Thyroid gland (tissue), 4 donors: ENCODE data around the gene ATRAID. TPM values are rescaled to one million over a fixed set of nuclear protein-coding genes. Genes with fewer than 3 reads are reported as not detected.

Source experiments
- DNase-seq, 2 donors: peaks; one replicate each; pipeline ENCODE4 v3.0.0-alpha.2; 2019
- H3K27ac ChIP-seq, 3 donors: fragments of 200-600 bp; sonication (generic); 1 replicate in 2 of 3; 2 replicates in 1 of 3; pipeline ENCODE4 v1.5.1; 2016 to 2019; ENCODE audit warnings: mild to moderate bottlenecking in 1 of 3, moderate library complexity in 1 of 3
- H3K27me3 ChIP-seq: fragments of 200-600 bp; sonication (generic); one replicate; pipeline ENCODE4 v1.5.1; 2019
- H3K36me3 ChIP-seq, 2 donors: fragments of 200-600 bp; sonication (generic); one replicate each; pipeline ENCODE4 v1.5.1; 2016 to 2019
- H3K4me1 ChIP-seq, 2 donors: fragments of 200-600 bp; sonication (generic); one replicate each; pipeline ENCODE4 v1.5.1; 2017 to 2019
- H3K4me3 ChIP-seq, 3 donors: fragments of 200-600 bp; sonication (generic); replicated peaks in 1 of 3; 1 replicate in 2 of 3; 2 replicates in 1 of 3; pipeline ENCODE4 v1.5.1; 2016; ENCODE audit warnings: mild to moderate bottlenecking in 1 of 3
- H3K9me3 ChIP-seq: fragments of 200-600 bp; sonication (generic); one replicate; pipeline ENCODE4 v1.5.1; 2017
- CTCF ChIP-seq, 6 experiments: fragments of 200-600 bp in 3 of 6; fragments of 450-650 bp in 3 of 6; sonication (generic) in 3 of 6; IDR thresholded peaks; one replicate each; pipeline ENCODE4 v1.5.1; 2016 to 2019; ENCODE audit warnings: antibody characterized with exemption in 6 of 6, mild to moderate bottlenecking in 2 of 6, inconsistent platforms in 1 of 6, moderate library complexity in 1 of 6
- POLR2A ChIP-seq, 2 donors: fragments of 450-650 bp; IDR thresholded peaks; one replicate each; pipeline ENCODE4 v1.6.1; 2017; ENCODE audit warnings: antibody characterized with exemption in 2 of 2, mild to moderate bottlenecking in 2 of 2, moderate library complexity in 1 of 2
- WGBS, 2 donors: methylation state at CpG; one replicate each; pipeline ENCODE4 v1.1.5; 2017; 5-methylcytosine and 5-hydroxymethylcytosine counted together
- intact Hi-C: fragments of 100-400 bp; cut with DNase I; formaldehyde crosslinking; loops from one replicate; pipeline ENCODE4 v1.15.1; 2023
- total RNA-seq, 4 donors: library from RNA; depleted of rRNA; stranded (reverse); fragments of >200 nt; gene quantifications; one replicate each; pipeline ENCODE4 v1.2.3, GENCODE V29; 2016

The ATRAID gene
- total RNA-seq, 4 donors from 2014 or later: 149 to 345 (median 254) TPM

GRCh38 chr2:27211241-27211942 lies 449 bp upstream of the ATRAID start:
- 1 to 4% methylated on average over 28 to 47 of the region's 48 CpGs for WGBS, 2 donors
- no peak for TF ChIP-seq POLR2A (IDR thresholded peaks at IDR 0.05)
- TF ChIP-seq CTCF (IDR thresholded peaks at IDR 0.05): no peak
- Histone ChIP-seq H3K27ac (peak overlapping the region; percentile 93 to 96 (median 95)), H3K27me3 (no peaks in the 10 kb centered on the region), H3K4me3 (peak overlapping the region; percentile 43 to 67 (median 54)), H3K4me1 (peaks cover 10 to 14% of the 10 kb centered on the region in 2 donors), H3K9me3 (no peaks in the 10 kb centered on the region), H3K36me3 (peaks cover 0 to 17% of the 10 kb centered on the region in 2 donors)
- peak in 1 of 2 donors; percentile 33 for DNase-seq
- intact Hi-C loops: no loop called here

GRCh38 chr2:27212626-27213471 lies 1.0 kb downstream of the ATRAID start:
- H3K27me3 ChIP-seq: no peaks in the 10 kb centered on the region
- peak overlapping the region; percentile 93 to 96 (median 95) for H3K27ac ChIP-seq
- TF ChIP-seq POLR2A (IDR thresholded peaks at IDR 0.05) (no peak), CTCF (IDR thresholded peaks at IDR 0.05) (no peak)
- H3K4me3 ChIP-seq: peak overlapping the region; percentile 34 to 67 (median 54)
- H3K4me1 ChIP-seq: peaks cover 16 to 20% of the 10 kb centered on the region in 2 donors
- no peaks in the 10 kb centered on the region for H3K9me3 ChIP-seq
- intact Hi-C loops: no loop called here
- peaks cover 0 to 9% of the 10 kb centered on the region in 2 donors for H3K36me3 ChIP-seq
- no peak for DNase-seq
- WGBS, 2 donors: 9 to 10% methylated on average over 34 of the region's 34 CpGs

GRCh38 chr2:27214941-27215340 lies 3.1 kb downstream of the ATRAID start:
- Histone ChIP-seq H3K4me1 (peaks cover 20 to 25% of the 10 kb centered on the region in 2 donors), H3K27me3 (no peaks in the 10 kb centered on the region), H3K36me3 (peaks cover 0 to 9% of the 10 kb centered on the region in 2 donors), H3K9me3 (no peaks in the 10 kb centered on the region), H3K4me3 (no peak overlapping the region), H3K27ac (no peak overlapping the region)
- intact Hi-C loops: no loop called here
- DNase-seq: no peak
- 85 to 94% methylated on average over 3 of the region's 3 CpGs for WGBS, 2 donors
- TF ChIP-seq CTCF (IDR thresholded peaks at IDR 0.05): no peak
- no peak for TF ChIP-seq POLR2A (IDR thresholded peaks at IDR 0.05)

- H3K27me3 ChIP-seq: no peaks in the 10 kb centered on the region
- H3K36me3 ChIP-seq: peaks cover 0 to 9% of the 10 kb centered on the region in 2 donors
- H3K4me1 ChIP-seq: peaks cover 14 to 20% of the 10 kb centered on the region in 2 donors
- no peaks in the 10 kb centered on the region for H3K9me3 ChIP-seq
- no peak for DNase-seq
- whole genome bisulfite sequencing, 2 donors: 86 to 90% methylated on average over 13 of the region's 13 CpGs
- peak overlapping the region in 1 of 3 donors; percentile 47 for H3K27ac ChIP-seq
- TF ChIP-seq CTCF (IDR thresholded peaks at IDR 0.05) (no peak), POLR2A (IDR thresholded peaks at IDR 0.05) (no peak)
- peak overlapping the region in 2 of 3 donors; percentile 37 to 64 for H3K4me3 ChIP-seq
- intact Hi-C loops: no loop called here
Measured at GRCh38 chr2:27216416-27217137, 4.7 kb downstream of the ATRAID start.
